ENCODE results near the gene PYDC1.
"Not testable (repeated sequence)": the region's sequence is repeated elsewhere in the genome, so short reads cannot be mapped to it uniquely, and the experiment has no call there.

PYDC1 gene

GRCh38 chr16:31216422-31217135, at the start of gene PYDC1:
TSS of gene PYDC1 (minus strand) at chr16:31217135. CDS start at chr16:31217028, 107 bp downstream.
- no peak for DNase-seq

DNA sequence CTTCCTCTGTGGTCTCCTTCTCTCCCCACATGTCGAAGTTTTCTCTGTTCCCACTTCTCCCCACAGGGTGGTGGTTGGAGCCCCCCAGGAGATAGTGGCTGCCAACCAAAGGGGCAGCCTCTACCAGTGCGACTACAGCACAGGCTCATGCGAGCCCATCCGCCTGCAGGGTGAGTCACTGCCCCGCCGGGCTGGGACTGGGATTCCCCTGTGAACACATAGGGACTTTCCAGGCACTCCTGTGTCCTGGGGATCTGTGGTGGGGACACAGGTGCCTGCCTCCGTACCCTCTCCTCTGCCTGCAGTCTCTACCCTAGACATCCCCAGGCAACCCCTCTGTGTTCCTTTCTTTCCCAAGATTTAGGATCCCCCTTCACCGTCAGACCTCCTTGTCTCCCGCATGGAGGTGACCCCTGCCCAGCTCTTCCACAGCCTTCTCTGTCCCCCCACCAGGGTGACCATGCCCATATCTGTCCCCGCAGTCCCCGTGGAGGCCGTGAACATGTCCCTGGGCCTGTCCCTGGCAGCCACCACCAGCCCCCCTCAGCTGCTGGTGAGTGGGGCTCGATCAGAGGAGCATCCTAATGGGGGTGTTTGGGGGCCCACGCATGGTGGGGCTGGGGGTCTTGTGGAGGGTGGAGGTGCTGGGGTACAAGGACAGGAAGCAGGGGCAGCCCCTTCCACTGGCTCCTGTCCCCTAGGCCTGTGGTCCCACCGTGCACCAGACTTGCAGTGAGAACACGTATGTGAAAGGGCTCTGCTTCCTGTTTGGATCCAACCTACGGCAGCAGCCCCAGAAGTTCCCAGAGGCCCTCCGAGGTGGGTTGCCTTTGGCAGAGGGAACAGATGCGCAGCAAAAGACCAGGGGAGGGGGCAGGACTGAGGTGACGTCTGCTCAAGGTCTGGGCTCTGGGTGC, 48.7 kb upstream of the PYDC1 start:
- DNase-seq: peak; percentile 47

- DNase-seq: no peak
These were observed 45.1 kb upstream of the PYDC1 start for GRCh38 chr16:31262084-31262483.

DNA sequence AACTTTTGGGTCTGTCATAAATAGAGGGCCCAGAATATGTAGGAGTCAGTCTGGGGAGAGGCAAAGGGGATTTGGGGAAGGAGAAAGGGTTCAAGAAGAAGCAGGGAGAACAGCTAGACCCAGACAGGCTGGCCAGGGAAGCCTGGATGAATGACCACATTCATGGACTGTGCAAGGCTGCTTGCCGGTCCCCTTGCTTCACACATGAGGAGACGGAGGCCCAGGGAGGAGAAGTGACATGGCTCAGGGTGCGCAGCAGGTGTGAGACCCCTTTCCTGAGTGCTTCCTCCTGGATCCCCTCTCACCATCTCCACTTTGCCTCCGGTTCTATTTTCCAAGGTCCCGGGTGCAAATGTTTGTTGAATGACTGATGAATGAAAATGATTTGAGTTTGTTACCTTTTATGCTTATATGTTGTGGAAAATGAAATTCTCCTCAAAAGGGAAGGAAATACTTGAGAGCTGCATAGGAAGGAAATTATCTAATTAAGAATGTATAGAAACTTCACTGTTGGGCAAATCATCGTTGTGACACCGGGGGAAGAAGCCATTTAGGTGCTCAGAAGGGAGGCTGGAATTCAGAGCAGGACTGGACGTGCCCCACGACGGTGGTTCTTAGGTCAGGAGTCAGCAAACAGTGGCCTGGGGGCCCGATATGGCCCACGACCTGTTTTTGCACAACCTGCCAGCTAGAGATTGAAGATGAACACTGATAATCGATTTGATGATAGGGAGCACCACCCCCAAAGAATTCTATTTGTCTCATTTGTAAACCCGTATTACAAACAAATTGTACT, 43.4 kb upstream of the PYDC1 start:
- DNase-seq: no peak

DNA sequence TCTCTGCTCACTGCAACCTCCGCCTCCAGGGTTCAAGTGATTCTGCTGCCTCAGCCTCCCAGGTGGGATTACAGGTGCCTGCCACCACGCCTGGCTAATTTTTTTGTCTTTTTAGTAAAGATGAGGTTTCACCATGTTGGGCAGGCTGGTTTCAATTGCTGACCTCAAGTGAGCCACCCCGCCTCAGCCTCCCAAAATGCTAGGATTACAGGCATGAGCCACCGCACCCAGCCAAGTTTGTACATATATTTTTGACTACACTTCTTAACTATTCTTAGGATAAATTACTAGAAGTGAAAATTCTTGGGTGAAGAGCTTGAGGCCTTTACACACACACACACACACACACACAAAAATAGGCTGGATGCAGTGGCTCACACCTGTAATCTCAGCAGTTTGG, 41.4 kb upstream of the PYDC1 start:
- no peak for DNase-seq

- DNase-seq: no peak
These were observed 39.5 kb upstream of the PYDC1 start for GRCh38 chr16:31256466-31256865.

- DNase-seq: peak; percentile 14
These were observed 36.7 kb upstream of the PYDC1 start for GRCh38 chr16:31253642-31254045.

DNA sequence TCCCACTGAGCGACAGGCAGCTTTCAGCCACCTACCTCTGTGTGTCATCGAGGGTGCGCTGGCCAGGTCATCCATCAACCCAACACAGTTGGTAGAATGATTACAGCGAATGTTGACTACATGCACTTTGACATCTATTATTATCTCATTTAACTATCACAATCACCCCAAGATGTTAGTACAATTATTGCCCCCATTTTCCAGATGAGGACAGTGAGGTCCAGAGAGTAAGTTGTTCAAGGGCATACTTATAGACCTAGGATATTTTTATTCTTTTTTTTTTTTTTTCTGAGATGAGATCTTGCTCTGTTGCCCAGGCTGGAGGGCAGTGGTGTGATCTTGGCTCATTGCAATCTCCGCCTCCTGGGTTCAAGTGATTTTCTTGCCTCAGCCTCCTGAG, 34.5 kb upstream of the PYDC1 start:
- no peak for DNase-seq

- no peak for DNase-seq
These were observed 33.9 kb upstream of the PYDC1 start for GRCh38 chr16:31250782-31251384.

DNA sequence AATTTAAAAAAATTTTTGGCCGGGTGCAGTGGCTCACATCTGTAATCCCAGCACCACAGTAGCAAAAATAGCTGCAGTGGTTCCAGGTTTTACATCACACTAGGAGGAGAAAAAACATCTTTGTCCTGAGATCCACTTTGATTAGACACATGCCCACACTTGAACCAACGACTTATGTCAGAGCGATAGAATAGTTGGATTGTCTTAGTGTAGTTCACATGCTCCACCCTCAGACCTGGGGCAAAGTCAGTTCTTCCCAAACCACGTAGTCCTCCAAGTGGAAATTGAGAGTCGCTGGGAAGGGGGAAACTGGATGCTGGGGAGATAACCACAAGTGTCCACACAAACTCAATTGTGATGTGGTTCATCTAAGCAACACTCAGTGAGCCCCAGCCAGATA, 31.4 kb upstream of the PYDC1 start:
- no peak for DNase-seq

- DNase-seq: no peak
These were observed 29.4 kb upstream of the PYDC1 start for GRCh38 chr16:31246296-31246695.

DNA sequence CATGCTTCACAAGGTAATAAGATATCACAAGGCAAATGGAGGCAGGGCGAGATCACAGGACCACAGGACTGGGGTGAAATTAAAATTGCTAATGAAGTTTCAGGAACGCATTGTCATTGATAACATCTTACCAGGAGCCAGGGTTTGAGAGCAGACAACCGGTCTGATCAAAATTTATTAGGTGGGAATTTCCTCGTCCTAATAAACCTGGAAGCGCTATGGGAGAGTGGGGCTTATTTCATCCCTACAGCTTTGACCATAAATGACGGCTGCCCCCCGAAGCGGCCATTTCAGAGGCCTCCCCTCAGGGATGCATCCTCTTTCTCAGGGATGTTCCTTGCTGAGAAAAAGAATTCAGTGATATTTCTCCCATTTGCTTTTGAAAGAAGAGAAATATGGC, 28.7 kb upstream of the PYDC1 start:
- DNase-seq: not testable (repeated sequence)

GRCh38 chr16:31243734-31244670, 27.1 kb upstream of the PYDC1 start:
- DNase-seq: no peak

DNA sequence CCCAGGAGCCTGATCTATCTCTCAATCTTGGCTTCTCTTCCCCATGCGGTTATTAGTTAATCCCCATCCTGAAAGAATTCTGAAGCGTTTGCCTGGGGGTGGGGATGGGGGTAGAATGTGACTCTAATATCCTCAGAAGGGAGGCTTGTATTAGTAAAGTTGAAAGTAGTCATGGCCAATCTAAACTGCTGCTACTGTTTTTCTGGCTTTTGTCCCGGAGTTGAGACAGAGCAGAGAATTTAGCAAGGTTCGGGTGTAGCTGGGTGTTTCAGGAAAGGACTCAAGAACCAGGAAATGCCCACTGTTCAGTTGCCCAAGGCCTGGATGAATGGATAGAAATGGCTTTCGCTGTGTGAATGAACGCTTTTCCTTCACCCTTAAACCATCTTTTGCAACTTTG, 25.3 kb upstream of the PYDC1 start:
- no peak for DNase-seq

- no peak for DNase-seq
These were observed 21.1 kb upstream of the PYDC1 start for GRCh38 chr16:31238041-31238440.

GRCh38 chr16:31229501-31229900, 12.6 kb upstream of the PYDC1 start:
- DNase-seq: no peak

- DNase-seq: no peak
These were observed 11.3 kb upstream of the PYDC1 start for GRCh38 chr16:31228206-31228605.

DNA sequence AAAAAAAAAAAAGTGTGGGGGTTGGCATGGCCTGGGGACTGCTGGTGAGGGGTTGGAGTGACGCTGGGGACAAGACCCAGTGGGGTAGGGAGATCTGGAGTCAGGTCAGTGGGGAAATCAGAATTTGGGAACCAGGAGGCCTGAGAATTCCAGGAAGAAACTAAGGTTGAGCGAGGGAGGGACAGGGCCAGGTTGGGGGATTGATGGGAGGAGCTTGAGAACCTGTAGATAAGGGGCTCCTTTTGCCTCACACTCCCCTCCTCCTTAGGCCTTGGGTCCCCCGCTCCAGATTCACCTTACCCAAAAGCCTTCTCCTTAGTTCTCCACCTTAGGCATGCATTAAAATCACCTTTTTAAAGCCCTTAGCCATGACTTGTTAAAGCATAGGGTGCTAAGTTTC, 8.3 kb upstream of the PYDC1 start:
- no peak for DNase-seq

DNA sequence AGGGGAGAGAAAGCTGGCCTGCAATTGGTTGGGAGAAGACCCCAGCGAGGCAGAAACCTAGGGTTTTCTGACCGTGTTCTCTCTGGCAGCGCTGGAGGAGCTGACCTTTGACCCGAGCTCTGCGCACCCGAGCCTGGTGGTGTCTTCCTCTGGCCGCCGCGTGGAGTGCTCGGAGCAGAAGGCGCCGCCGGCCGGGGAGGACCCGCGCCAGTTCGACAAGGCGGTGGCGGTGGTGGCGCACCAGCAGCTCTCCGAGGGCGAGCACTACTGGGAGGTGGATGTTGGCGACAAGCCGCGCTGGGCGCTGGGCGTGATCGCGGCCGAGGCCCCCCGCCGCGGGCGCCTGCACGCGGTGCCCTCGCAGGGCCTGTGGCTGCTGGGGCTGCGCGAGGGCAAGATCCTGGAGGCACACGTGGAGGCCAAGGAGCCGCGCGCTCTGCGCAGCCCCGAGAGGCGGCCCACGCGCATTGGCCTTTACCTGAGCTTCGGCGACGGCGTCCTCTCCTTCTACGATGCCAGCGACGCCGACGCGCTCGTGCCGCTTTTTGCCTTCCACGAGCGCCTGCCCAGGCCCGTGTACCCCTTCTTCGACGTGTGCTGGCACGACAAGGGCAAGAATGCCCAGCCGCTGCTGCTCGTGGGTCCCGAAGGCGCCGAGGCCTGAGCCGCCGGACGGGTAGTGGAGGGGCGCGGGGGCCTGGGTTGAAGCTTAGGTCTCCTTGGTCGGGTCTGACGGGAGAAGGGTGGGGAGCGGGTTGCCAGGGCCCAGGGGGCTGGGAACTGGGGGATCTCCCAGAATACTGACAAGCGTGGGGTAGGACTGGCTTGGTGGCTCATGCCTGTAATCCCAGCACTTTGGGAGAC, 7.4 kb upstream of the PYDC1 start:
- no peak for DNase-seq

DNA sequence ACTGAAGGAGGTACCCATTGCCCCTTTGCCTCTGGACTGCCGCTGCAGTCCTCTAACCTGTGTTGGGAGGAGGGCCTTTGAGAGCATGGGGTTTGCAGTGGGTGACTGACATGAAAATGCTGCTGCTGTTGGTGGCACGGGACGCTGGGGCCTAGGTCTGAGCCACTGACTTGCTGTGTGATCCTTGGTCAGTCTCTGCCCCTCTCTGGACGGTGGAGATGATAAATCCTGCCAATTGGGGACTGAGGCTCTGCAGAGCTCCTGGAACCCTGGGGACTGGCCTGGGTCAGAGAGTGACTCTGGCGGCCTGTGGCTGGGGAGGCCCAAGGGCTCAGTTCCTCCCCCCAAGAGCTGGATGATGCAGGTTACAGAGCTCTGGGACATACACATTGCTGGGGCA, 6.1 kb upstream of the PYDC1 start:
- no peak for DNase-seq
